Panc1 (cell line): ENCODE measurements around the gene KDM5C.

ENCODE experiments used
- CTCF ChIP-seq: fragments of 450-650 bp; IDR thresholded peaks from 2 replicates; pipeline ENCODE4 v1.5.1; 2017; ENCODE audit warnings: mild to moderate bottlenecking
- REST ChIP-seq, 2 experiments: IDR thresholded peaks; 2 replicates each; pipeline ENCODE4 v1.6.1; 2011 to 2012; ENCODE audit warnings: low read depth in 2 of 2, control low read depth in 1 of 2, low read length in 1 of 2, mild to moderate bottlenecking in 1 of 2, moderate library complexity in 1 of 2; ENCODE audit not compliant: insufficient read depth in 1 of 2

GRCh38 chrX:53260836-53261235, 35.8 kb upstream of the KDM5C start:
- TF ChIP-seq CTCF (no peak), REST (IDR thresholded peaks at IDR 0.05; ENCODE audit: insufficient read depth in 1 of 2, low read depth in 2 of 2, low read length in 1 of 2) (no peak)
